Natural killer cell (primary cell): ENCODE measurements around the gene INCA1. TPM values are rescaled to one million over a fixed set of nuclear protein-coding genes. Genes with fewer than 3 reads are reported as not detected.

Experiments
- ATAC-seq, 3 donors: fragments of 150-1000 bp in 2 of 3; fragments of 200-7000 bp in 1 of 3; cut with Tn5 transposase; 1 replicate in 1 of 3; 2 replicates in 2 of 3; pipeline ENCODE4 v1.10.0; 2021; ENCODE audit warnings: mild to moderate bottlenecking in 2 of 3, moderate library complexity in 2 of 3
- DNase-seq, 2 donors: peaks; one replicate each; pipeline versions ENCODE4 v3.0.0 to v3.0.0-alpha.2; 2013 to 2021; ENCODE audit warnings: mixed read lengths in 1 of 2
- H3K27ac ChIP-seq: one replicate; pipeline ENCODE4 v1.5.1; 2013; ENCODE audit warnings: mild to moderate bottlenecking, low read length
- H3K27me3 ChIP-seq: one replicate; pipeline ENCODE4 v1.6.1; 2013; ENCODE audit warnings: low read length; ENCODE audit not compliant: control insufficient read depth, insufficient read depth
- H3K36me3 ChIP-seq: one replicate; pipeline ENCODE4 v1.6.1; 2013; ENCODE audit warnings: low read length; ENCODE audit not compliant: control insufficient read depth, insufficient read depth
- H3K4me1 ChIP-seq: one replicate; pipeline ENCODE4 v1.6.1; 2013; ENCODE audit warnings: low read length; ENCODE audit not compliant: control insufficient read depth, insufficient read depth
- H3K4me3 ChIP-seq: one replicate; pipeline ENCODE4 v1.5.1; 2013; ENCODE audit warnings: low read length
- H3K9me3 ChIP-seq: one replicate; pipeline ENCODE4 v1.6.1; 2013; ENCODE audit warnings: low read length; ENCODE audit not compliant: control insufficient read depth, insufficient read depth
- H3K27ac Mint-ChIP-seq, 2 donors: one replicate each; pipeline ENCODE4 v1.8.0; 2022; ENCODE audit warnings: mild to moderate bottlenecking in 2 of 2, mixed read lengths in 2 of 2, moderate library complexity in 1 of 2
- H3K27me3 Mint-ChIP-seq, 2 donors: one replicate each; pipeline ENCODE4 v1.8.0; 2022; ENCODE audit warnings: low read depth in 2 of 2, mixed read lengths in 2 of 2
- H3K36me3 Mint-ChIP-seq: one replicate; pipeline ENCODE4 v1.8.0; 2022; ENCODE audit warnings: mixed read lengths
- H3K4me1 Mint-ChIP-seq, 2 donors: one replicate each; pipeline ENCODE4 v1.8.0; 2022; ENCODE audit warnings: mixed read lengths in 2 of 2
- H3K4me3 Mint-ChIP-seq: one replicate; pipeline ENCODE4 v1.8.0; 2022; ENCODE audit warnings: mild to moderate bottlenecking, moderate library complexity, mixed read lengths
- H3K9me3 Mint-ChIP-seq, 2 donors: one replicate each; pipeline ENCODE4 v1.8.0; 2022; ENCODE audit warnings: mixed read lengths in 2 of 2
- CTCF ChIP-seq: fragments of 200-600 bp; IDR thresholded peaks from one replicate; pipeline ENCODE4 v1.8.0; 2022; ENCODE audit warnings: antibody characterized with exemption
- WGBS: methylation state at CpG from one replicate; pipeline ENCODE4 v1.1.7; 2013; ENCODE audit warnings: missing lambda C conversion rate; ENCODE audit not compliant: insufficient coverage; 5-methylcytosine and 5-hydroxymethylcytosine counted together
- intact Hi-C: fragments of 100-400 bp; cut with micrococcal nuclease; formaldehyde crosslinking; loops from one replicate; pipeline ENCODE4 v1.14.2; 2022
- total RNA-seq, 4 donors: library from RNA; stranded (reverse); fragments of 120-200 nt in 1 of 4; gene quantifications; one replicate each; pipeline versions ENCODE4 v1.2.3 to v1.2.4, GENCODE V29; 2013 to 2022

INCA1 gene
- total RNA-seq, 3 donors from 2014 or later (not counting 1 experiment from before 2014, with no cell fraction given), result 0.39 to 0.54 TPM; not detected in 1

- peaks cover 14% of the 10 kb centered on the region for H3K4me1 ChIP-seq
- Mint-ChIP-seq H3K36me3 (no peaks in the 10 kb centered on the region), H3K27ac (no peak overlapping the region), H3K27me3 (no peaks in the 10 kb centered on the region), H3K4me1 (peaks cover 0 to 14% of the 10 kb centered on the region in 2 donors), H3K4me3 (no peak overlapping the region), H3K9me3 (no peaks in the 10 kb centered on the region)
- no peaks in the 10 kb centered on the region for H3K9me3 ChIP-seq
- 91% methylated on average over 9 of the region's 9 CpGs for WGBS
- H3K27ac ChIP-seq, result no peak overlapping the region
- peaks cover 64% of the 10 kb centered on the region for H3K36me3 ChIP-seq
- no peak for ATAC-seq
- H3K27me3 ChIP-seq, result no peaks in the 10 kb centered on the region
- intact Hi-C loops, result no loop called here
- TF ChIP-seq CTCF, result no peak
- no peak for DNase-seq
- no peak overlapping the region for H3K4me3 ChIP-seq
Observed at GRCh38 chr17:4974115-4974670, 23.1 kb downstream of the INCA1 start.

GRCh38 chr17:4973256-4974114 lies 23.8 kb downstream of the INCA1 start:
- Histone ChIP-seq H3K4me1 (peaks cover 19% of the 10 kb centered on the region), H3K36me3 (peaks cover 59% of the 10 kb centered on the region), H3K27ac (no peak overlapping the region), H3K27me3 (no peaks in the 10 kb centered on the region), H3K4me3 (no peak overlapping the region), H3K9me3 (no peaks in the 10 kb centered on the region)
- Mint-ChIP-seq H3K27ac (peak overlapping the region in 1 of 2 donors; percentile 48), H3K4me1 (peaks cover 0 to 14% of the 10 kb centered on the region in 2 donors), H3K9me3 (no peaks in the 10 kb centered on the region), H3K36me3 (no peaks in the 10 kb centered on the region), H3K4me3 (no peak overlapping the region), H3K27me3 (no peaks in the 10 kb centered on the region)
- no peak for TF ChIP-seq CTCF
- ATAC-seq (peak in 1 of 3 donors; percentile 7), DNase-seq (no peak)
- 95% methylated on average over 10 of the region's 10 CpGs for WGBS
- intact Hi-C loops, result no loop called here

- no peak overlapping the region for H3K27ac ChIP-seq
- Mint-ChIP-seq H3K27ac (peak overlapping the region in 1 of 2 donors; percentile 48), H3K4me3 (no peak overlapping the region), H3K9me3 (no peaks in the 10 kb centered on the region), H3K4me1 (peaks cover 0 to 14% of the 10 kb centered on the region in 2 donors), H3K27me3 (no peaks in the 10 kb centered on the region), H3K36me3 (no peaks in the 10 kb centered on the region)
- no peaks in the 10 kb centered on the region for H3K9me3 ChIP-seq
- DNase-seq (no peak), ATAC-seq (no peak)
- WGBS, result 98% methylated on average over 12 of the region's 12 CpGs
- peaks cover 21% of the 10 kb centered on the region for H3K4me1 ChIP-seq
- H3K4me3 ChIP-seq, result no peak overlapping the region
- peaks cover 52% of the 10 kb centered on the region for H3K36me3 ChIP-seq
- no peak for TF ChIP-seq CTCF
- no peaks in the 10 kb centered on the region for H3K27me3 ChIP-seq
- intact Hi-C loops, result no loop called here
Observed at GRCh38 chr17:4972752-4973151, 24.6 kb downstream of the INCA1 start.
